Measurements from ENCODE around the gene KMT2B.
A peak's percentile ranks its signal among the peaks of the same experiment; 100 is the strongest.
"Not testable (repeated sequence)": the region's sequence is repeated elsewhere in the genome, so short reads cannot be mapped to it uniquely, and the experiment has no call there.

KMT2B gene

GRCh38 chr19:35710784-35711723 is 6.7 kb upstream of the KMT2B start:
- FAIRE-seq: no peak

GRCh38 chr19:35712567-35713505 is 5.0 kb upstream of the KMT2B start:
- no peak for FAIRE-seq

- FAIRE-seq: no peak
These were observed 4.3 kb upstream of the KMT2B start for GRCh38 chr19:35713506-35713850.

- no peak for FAIRE-seq
These were observed 3.8 kb upstream of the KMT2B start for GRCh38 chr19:35713904-35714495.

GRCh38 chr19:35714601-35715354 is 3.0 kb upstream of the KMT2B start:
- FAIRE-seq: no peak

- FAIRE-seq: no peak
These were observed 2.4 kb upstream of the KMT2B start for GRCh38 chr19:35715355-35715809.

- FAIRE-seq: no peak
These were observed 1.6 kb upstream of the KMT2B start for GRCh38 chr19:35715981-35716800.

GRCh38 chr19:35716801-35717664 is 770 bp upstream of the KMT2B start:
- peak; percentile 92 for FAIRE-seq

- FAIRE-seq: no peak
These were observed 690 bp downstream of the KMT2B start for GRCh38 chr19:35718345-35719041.

- FAIRE-seq: no peak
These were observed 1.8 kb downstream of the KMT2B start for GRCh38 chr19:35719402-35720162.

- no peak for FAIRE-seq
These were observed 2.3 kb downstream of the KMT2B start for GRCh38 chr19:35720163-35720524.

- no peak for FAIRE-seq
These were observed 2.8 kb downstream of the KMT2B start for GRCh38 chr19:35720648-35721047.

- FAIRE-seq: no peak
These were observed 3.6 kb downstream of the KMT2B start for GRCh38 chr19:35721374-35721773.

- FAIRE-seq: no peak
These were observed 4.7 kb downstream of the KMT2B start for GRCh38 chr19:35722461-35722860.

- no peak for FAIRE-seq
These were observed 5.1 kb downstream of the KMT2B start for GRCh38 chr19:35722897-35723296.

GRCh38 chr19:35723671-35724070 is 5.9 kb downstream of the KMT2B start:
- no peak for FAIRE-seq

- not testable (repeated sequence) for FAIRE-seq
These were observed 6.3 kb downstream of the KMT2B start for GRCh38 chr19:35724132-35724531.

GRCh38 chr19:35724560-35724959 is 6.8 kb downstream of the KMT2B start:
- FAIRE-seq: no peak

- no peak for FAIRE-seq
These were observed 7.5 kb downstream of the KMT2B start for GRCh38 chr19:35725216-35725861.

All from G401.6 (cell line).